Measurements from ENCODE around the gene CLCN6. TPM values are rescaled to one million over a fixed set of nuclear protein-coding genes. Genes with fewer than 3 reads are reported as not detected.

CLCN6 gene
- total and polyA plus RNA-seq, 10 of the 15 experiments (the other 5 are each of a cell fraction or from before 2014, with no cell fraction given), result 2.2 to 20.9 (median 10.2) TPM

GRCh38 chr1:11858158-11858557, 52.2 kb downstream of the CLCN6 start:
- POLR2A ChIA-PET, result no interaction called here
- no peak for FAIRE-seq
- in situ Hi-C loops (cut with MboI), result no loop called here

GRCh38 chr1:11858613-11858967, 52.6 kb downstream of the CLCN6 start, which contains the start of gene NPPB:
Gene NPPB, minus strand, starts transcription at chr1:11858945. Its CDS starts 112 bp downstream, at chr1:11858833.
- RAD21 ChIA-PET (ENCODE audit: unreplicated experiment), result no interaction called here
- POLR2A ChIA-PET, result no interaction called here
- TF ChIP-seq HDGF (IDR thresholded peaks at IDR 0.05) (no peak), USF2 (IDR thresholded peaks at IDR 0.05; ENCODE audit: borderline replicate concordance, low read depth, low read length) (no peak), PKNOX1 (IDR thresholded peaks at IDR 0.05) (no peak), E2F4 (IDR thresholded peaks at IDR 0.05; ENCODE audit: low read depth, low read length) (no peak)

More at GRCh38 chr1:11858158-11858557, 52.2 kb downstream of the CLCN6 start:
- H2AFZ ChIP-seq (ENCODE audit: control insufficient read depth, low read depth, low read length), result no peak overlapping the region
- no peak overlapping the region for H3K4me3 ChIP-seq
- ATAC-seq, result no peak
- H3K4me1 ChIP-seq (ENCODE audit: control insufficient read depth, insufficient read depth, low read length), result no peaks in the 10 kb centered on the region
- H4K20me1 ChIP-seq (ENCODE audit: control insufficient read depth, insufficient read depth), result no peaks in the 10 kb centered on the region
- DNase-seq (ENCODE audit: low read depth, low spot score), result no peak
- H3K36me3 ChIP-seq (ENCODE audit: control insufficient read depth in 2 of 2, insufficient read depth in 2 of 2, low read length in 1 of 2), result no peaks in the 10 kb centered on the region
- RAD21 ChIA-PET (ENCODE audit: unreplicated experiment), result interaction anchor here (0.5 kb wide), 1 partner anchor 55 kb away, joined by 3 read pairs; no protein-coding TSS in a partner anchor
- CTCF ChIA-PET, result no interaction called here
- no peak overlapping the region for H3K27ac ChIP-seq (ENCODE audit: control insufficient read depth, insufficient read depth)
- H3K9me3 ChIP-seq (replicated peaks; ENCODE audit: control insufficient read depth, insufficient read depth, low read length), result no peaks in the 10 kb centered on the region
- no peaks in the 10 kb centered on the region for H3K79me2 ChIP-seq (ENCODE audit: control insufficient read depth, insufficient read depth, low read length)
- SMC1A ChIA-PET (ENCODE audit: uncharacterized antibody, unreplicated experiment), result no interaction called here
- no peak overlapping the region for H3K9ac ChIP-seq (ENCODE audit: control insufficient read depth, insufficient read depth, low read length)
- H3K4me2 ChIP-seq (ENCODE audit: control insufficient read depth, insufficient read depth), result no peak overlapping the region
- H3K27me3 ChIP-seq (replicated peaks in 1 of 2; ENCODE audit: control insufficient read depth in 2 of 2, insufficient read depth in 2 of 2, low read length in 1 of 2), result peaks cover 5 to 12% of the 10 kb centered on the region in 2 experiments; a peak in 3 of 4 replicates
- no peak for TF ChIP-seq KDM1A (IDR thresholded peaks at IDR 0.05; ENCODE audit: borderline replicate concordance)
- TF ChIP-seq TCF12 (IDR thresholded peaks at IDR 0.05; ENCODE audit: low read depth, low read length), result no peak
- TF ChIP-seq IRF5 (IDR thresholded peaks at IDR 0.05; ENCODE audit: borderline replicate concordance), result no peak
- TF ChIP-seq NRF1 (conservative IDR thresholded peaks at IDR 0.05; ENCODE audit: low read depth, low read length), result no peak
- TF ChIP-seq ZNF384 (IDR thresholded peaks at IDR 0.05; ENCODE audit: borderline replicate concordance, low read depth, low read length), result no peak
- intact Hi-C loops (cut with micrococcal nuclease; ENCODE audit: unreplicated experiment), result no loop called here
- BruUV-seq (replicated peaks), result no TSS peak
- 39% methylated on average over 14 of the region's 14 CpGs for WGBS (ENCODE audit: insufficient coverage, insufficient replicate concordance, low lambda C conversion rate, missing lambda C conversion rate)

More at GRCh38 chr1:11858613-11858967, 52.6 kb downstream of the CLCN6 start, which contains the start of gene NPPB:
- Histone ChIP-seq H3K9ac (ENCODE audit: control insufficient read depth, insufficient read depth, low read length) (no peak within 1 kb of the TSS), H3K27ac (ENCODE audit: control insufficient read depth, insufficient read depth) (no peak within 1 kb of the TSS), H2AFZ (ENCODE audit: control insufficient read depth, low read depth, low read length) (no peak within 1 kb of the TSS), H3K4me2 (ENCODE audit: control insufficient read depth, insufficient read depth) (no peak within 1 kb of the TSS), H3K4me1 (ENCODE audit: control insufficient read depth, insufficient read depth, low read length) (no peaks in the 10 kb centered on the region), H4K20me1 (ENCODE audit: control insufficient read depth, insufficient read depth) (no peaks in the 10 kb centered on the region), H3K9me3 (replicated peaks; ENCODE audit: control insufficient read depth, insufficient read depth, low read length) (no peaks in the 10 kb centered on the region), H3K36me3 (ENCODE audit: control insufficient read depth in 2 of 2, insufficient read depth in 2 of 2, low read length in 1 of 2) (no peaks in the 10 kb centered on the region), H3K4me3 (no peak within 1 kb of the TSS), H3K79me2 (ENCODE audit: control insufficient read depth, insufficient read depth, low read length) (no peaks in the 10 kb centered on the region), H3K27me3 (replicated peaks in 1 of 2; ENCODE audit: control insufficient read depth in 2 of 2, insufficient read depth in 2 of 2, low read length in 1 of 2) (peaks cover 5 to 12% of the 10 kb centered on the region in 2 experiments; a peak in 3 of 4 replicates)
- in situ Hi-C loops (cut with MboI) (no loop called here), intact Hi-C loops (cut with micrococcal nuclease; ENCODE audit: unreplicated experiment) (no loop called here)
- no TSS peak for BruUV-seq (replicated peaks)
- no peak for DNase-seq (ENCODE audit: low read depth, low spot score)
- CTCF ChIA-PET, result no interaction called here
- 55% methylated on average over 16 of the region's 16 CpGs for WGBS (ENCODE audit: insufficient coverage, insufficient replicate concordance, low lambda C conversion rate, missing lambda C conversion rate)
- ATAC-seq, result no peak
- SMC1A ChIA-PET (ENCODE audit: uncharacterized antibody, unreplicated experiment), result no interaction called here
- FAIRE-seq, result no peak
